HepG2 (cell line): ENCODE measurements around the gene SPATC1L. TPM values are rescaled to one million over a fixed set of nuclear protein-coding genes. Genes with fewer than 3 reads are reported as not detected.
A peak's percentile ranks its signal among the peaks of the same experiment; 100 is the strongest.

Source experiments
- ATAC-seq: fragments of 200-7000 bp; cut with Tn5 transposase; 3 replicates; pipeline ENCODE4 v1.9.1; 2020; ENCODE audit warnings: mild to moderate bottlenecking, moderate library complexity
- BruUV-seq: library from RNA; stranded (reverse); fragments of 400-500 nt; replicated peaks from 2 replicates; lab custom pipeline; 2021; lab: Mats Ljungman, UMichigan
- CTCF ChIA-PET: fragments of 300-600 bp; formaldehyde crosslinking; extraction: SDS; loops from one replicate; lab custom pipeline; 2021; ENCODE audit warnings: low total read pairs, inconsistent platforms, low intra/inter-chr PET ratio; lab: Yijun Ruan, JAX
- POLR2A ChIA-PET: fragments of 350-600 bp; sonication (Branson Sonifier 250); formaldehyde crosslinking; loops from one replicate; lab custom pipeline; 2020; ENCODE audit warnings: antibody characterized with exemption, inconsistent platforms; lab: Yijun Ruan, JAX
- DNase-seq: peaks from one replicate; pipeline ENCODE4 v3.0.0-alpha.2; 2015; ENCODE audit warnings: low spot score
- FAIRE-seq: peaks from 3 replicates; lab custom pipeline; 2011; peaks lifted over from hg19 to GRCh38; lab: Jason Lieb, UNC
- H2AFZ ChIP-seq: one replicate; pipeline ENCODE4 v1.6.1; 2011; ENCODE audit warnings: low read length, inconsistent platforms
- H3K27ac ChIP-seq: fragments of 300-600 bp; 3 replicates; pipeline ENCODE4 v1.8.0; 2011; ENCODE audit warnings: mixed run types, mild to moderate bottlenecking, mixed read lengths, low read length, inconsistent platforms; ENCODE audit not compliant: insufficient read depth; ENCODE audit errors: extremely low read length
- H3K27me3 ChIP-seq, 2 experiments: fragments of 200-600 bp in 1 of 2; 2 replicates in 1 of 2; 3 replicates in 1 of 2; pipeline versions ENCODE4 v1.6.0 to v1.8.0; 2011; ENCODE audit warnings: low read length in 2 of 2, mild to moderate bottlenecking in 2 of 2, moderate library complexity in 2 of 2, inconsistent platforms in 1 of 2; ENCODE audit not compliant: insufficient read depth in 2 of 2, control insufficient read depth in 1 of 2
- H3K36me3 ChIP-seq, 2 experiments: fragments of 200-600 bp in 1 of 2; replicated peaks in 1 of 2; 2 replicates in 1 of 2; 3 replicates in 1 of 2; pipeline versions ENCODE4 v1.5.1 to v1.8.0; 2011; ENCODE audit warnings: low read length in 2 of 2, inconsistent platforms in 1 of 2; ENCODE audit not compliant: insufficient read depth in 2 of 2, control insufficient read depth in 1 of 2
- H3K4me1 ChIP-seq: 2 replicates; pipeline ENCODE4 v1.5.1; 2012; ENCODE audit warnings: low read length, inconsistent platforms; ENCODE audit not compliant: insufficient read depth
- H3K4me2 ChIP-seq: 2 replicates; pipeline ENCODE4 v1.6.0; 2011; ENCODE audit warnings: low read depth, low read length, inconsistent platforms
- H3K4me3 ChIP-seq, 3 experiments: fragments of 200-600 bp in 1 of 3; sonication (generic), shearing (Covaris generic) in 1 of 3; replicated peaks in 1 of 3; 2 replicates each; pipeline ENCODE4 v1.5.1; 2011 to 2016; ENCODE audit warnings: low read length in 3 of 3, inconsistent platforms in 2 of 3, low read depth in 2 of 3, mild to moderate bottlenecking in 2 of 3, control low read depth in 1 of 3, mixed read lengths in 1 of 3; ENCODE audit not compliant: insufficient read depth in 1 of 3
- H3K79me2 ChIP-seq: one replicate; pipeline ENCODE4 v1.6.1; 2011; ENCODE audit warnings: low read length, inconsistent platforms; ENCODE audit not compliant: insufficient read depth
- H3K9ac ChIP-seq: 2 replicates; pipeline ENCODE4 v1.6.0; 2011; ENCODE audit warnings: mild to moderate bottlenecking, low read depth, low read length, inconsistent platforms; ENCODE audit not compliant: insufficient read depth
- H3K9me3 ChIP-seq: 2 replicates; pipeline ENCODE4 v1.5.1; 2012; ENCODE audit warnings: mild to moderate bottlenecking, low read length
- H4K20me1 ChIP-seq: 2 replicates; pipeline ENCODE4 v1.6.0; 2011; ENCODE audit warnings: inconsistent platforms, mild to moderate bottlenecking, low read length, moderate library complexity; ENCODE audit not compliant: insufficient read depth
- BRCA1 ChIP-seq: sonication (generic); formaldehyde crosslinking; IDR thresholded peaks from 2 replicates; pipeline ENCODE4 v1.4.0; 2020; ENCODE audit warnings: missing genetic modification reagents
- HCFC1 ChIP-seq: fragments of 150-350 bp; IDR thresholded peaks from 2 replicates; pipeline ENCODE4 v1.6.1; 2014; ENCODE audit warnings: low read depth, low read length
- HDAC1 ChIP-seq: sonication (generic); formaldehyde crosslinking; IDR thresholded peaks from 2 replicates; pipeline ENCODE4 v1.5.1; 2020; ENCODE audit warnings: mild to moderate bottlenecking, missing genetic modification reagents
- HNRNPLL ChIP-seq: fragments of 200-400 bp; formaldehyde crosslinking; IDR thresholded peaks from 2 replicates; pipeline ENCODE4 v1.6.1; 2017; ENCODE audit warnings: mild to moderate bottlenecking, low read depth, low read length; ENCODE audit not compliant: poor library complexity, severe bottlenecking
- HOXA5 ChIP-seq: sonication (generic); formaldehyde crosslinking; IDR thresholded peaks from 2 replicates; pipeline ENCODE4 v1.4.0; 2020; ENCODE audit warnings: missing genetic modification reagents
- MED1 ChIP-seq: sonication (generic); formaldehyde crosslinking; IDR thresholded peaks from 2 replicates; pipeline ENCODE4 v1.4.0; 2020; ENCODE audit warnings: missing genetic modification reagents
- MTA3 ChIP-seq: sonication (generic); formaldehyde crosslinking; IDR thresholded peaks from 2 replicates; pipeline ENCODE4 v1.4.0; 2020; ENCODE audit warnings: missing genetic modification reagents
- RARG ChIP-seq: sonication (generic); formaldehyde crosslinking; IDR thresholded peaks from 2 replicates; pipeline ENCODE4 v1.4.0; 2020; ENCODE audit warnings: low read depth, mild to moderate bottlenecking, missing genetic modification reagents
- SAP130 ChIP-seq: IDR thresholded peaks from 2 replicates; pipeline ENCODE4 v1.6.1; 2016; ENCODE audit warnings: low read depth
- XRCC5 ChIP-seq: fragments of 200-400 bp; formaldehyde crosslinking; optimal IDR thresholded peaks from 2 replicates; pipeline ENCODE3; 2017; ENCODE audit warnings: mild to moderate bottlenecking, low read length
- ZNF207 ChIP-seq: fragments of 450-650 bp; IDR thresholded peaks from 2 replicates; pipeline ENCODE4 v1.6.1; 2016; ENCODE audit warnings: antibody characterized with exemption, borderline replicate concordance
- ZNF260 ChIP-seq: sonication (generic); formaldehyde crosslinking; IDR thresholded peaks from 2 replicates; pipeline ENCODE4 v1.4.0; 2020; ENCODE audit warnings: missing genetic modification reagents, low read depth, mild to moderate bottlenecking, borderline replicate concordance
- ZNF451 ChIP-seq: sonication (generic); formaldehyde crosslinking; IDR thresholded peaks from 2 replicates; pipeline ENCODE4 v1.5.0; 2020; ENCODE audit warnings: mild to moderate bottlenecking, missing genetic modification reagents
- ZNF496 ChIP-seq: sonication (generic); formaldehyde crosslinking; IDR thresholded peaks from 2 replicates; pipeline ENCODE4 v1.8.1; 2023; ENCODE audit warnings: mild to moderate bottlenecking, moderate library complexity, missing genetic modification reagents; ENCODE audit not compliant: insufficient replicate concordance
- ZNF615 ChIP-seq: sonication (generic); formaldehyde crosslinking; IDR thresholded peaks from 2 replicates; pipeline ENCODE4 v1.5.0; 2020; ENCODE audit warnings: mild to moderate bottlenecking, missing genetic modification reagents, borderline replicate concordance
- ZSCAN25 ChIP-seq: sonication (generic); formaldehyde crosslinking; IDR thresholded peaks from 2 replicates; pipeline ENCODE4 v1.8.0; 2022; ENCODE audit warnings: mild to moderate bottlenecking, missing genetic modification reagents
- WGBS: methylation state at CpG from one replicate; pipeline ENCODE4 v1.1.6; 2017; ENCODE audit warnings: low lambda C conversion rate; 5-methylcytosine and 5-hydroxymethylcytosine counted together
- in situ Hi-C: cut with HindIII; loops from 2 replicates; pipeline ENCODE4 v1.10.0; 2017; ENCODE audit warnings: low pct_unique_long_range_greater_than_20kb; ENCODE audit not compliant: extremely low pct_ligation_motif_present
- intact Hi-C: fragments of 100-400 bp; cut with micrococcal nuclease; formaldehyde crosslinking; loops from one replicate; pipeline ENCODE4 v1.10.0; 2022; ENCODE audit not compliant: unreplicated experiment
- polyA plus RNA-seq, 8 experiments: library from polyadenylated mRNA; depleted of rRNA in 3 of 8; stranded (reverse) in 7 of 8; unstranded in 1 of 8; fragments of >200 nt; fragmentation: Illumina TruSeq in 4 of 8; extraction: Trizol in 4 of 8; gene quantifications; 2 replicates each; pipeline versions ENCODE4 v1.2.1 to v1.2.3, GENCODE V29; 2011 to 2016; ENCODE audit warnings: low read depth in 4 of 8, missing spikeins in 1 of 8, mixed read lengths in 1 of 8; ENCODE audit not compliant: insufficient read depth in 1 of 8
- total RNA-seq, 5 experiments: library from RNA; depleted of rRNA; stranded (reverse); fragments of >200 nt; fragmentation: Illumina TruSeq; extraction: Trizol; gene quantifications; 2 replicates each; pipeline ENCODE4 v1.2.3, GENCODE V29; 2016; ENCODE audit warnings: low read depth in 1 of 5
- TF ChIP-seq, protein P1 (sequence below): sonication (generic); formaldehyde crosslinking; IDR thresholded peaks from 2 replicates; pipeline ENCODE4 v1.5.0; 2020; ENCODE audit warnings: mild to moderate bottlenecking, missing genetic modification reagents, moderate library complexity
- TF ChIP-seq, protein P2 (sequence below), 2 experiments: sonication (generic) in 1 of 2; formaldehyde crosslinking in 1 of 2; IDR thresholded peaks; 2 replicates each; pipeline versions ENCODE4 v1.5.1 to v1.6.1; 2011 to 2020; ENCODE audit warnings: borderline replicate concordance in 1 of 2, low read depth in 1 of 2, low read length in 1 of 2, mild to moderate bottlenecking in 1 of 2, missing genetic modification reagents in 1 of 2, moderate library complexity in 1 of 2
- TF ChIP-seq, protein P3 (sequence below): sonication (generic); formaldehyde crosslinking; IDR thresholded peaks from 2 replicates; pipeline ENCODE4 v1.4.0; 2020; ENCODE audit warnings: missing genetic modification reagents

The SPATC1L gene
- total and polyA plus RNA-seq, 2 of the 13 experiments (the other 11 are each of a cell fraction or from before 2014, with no cell fraction given): 1.4 to 3.3 TPM

DNA sequence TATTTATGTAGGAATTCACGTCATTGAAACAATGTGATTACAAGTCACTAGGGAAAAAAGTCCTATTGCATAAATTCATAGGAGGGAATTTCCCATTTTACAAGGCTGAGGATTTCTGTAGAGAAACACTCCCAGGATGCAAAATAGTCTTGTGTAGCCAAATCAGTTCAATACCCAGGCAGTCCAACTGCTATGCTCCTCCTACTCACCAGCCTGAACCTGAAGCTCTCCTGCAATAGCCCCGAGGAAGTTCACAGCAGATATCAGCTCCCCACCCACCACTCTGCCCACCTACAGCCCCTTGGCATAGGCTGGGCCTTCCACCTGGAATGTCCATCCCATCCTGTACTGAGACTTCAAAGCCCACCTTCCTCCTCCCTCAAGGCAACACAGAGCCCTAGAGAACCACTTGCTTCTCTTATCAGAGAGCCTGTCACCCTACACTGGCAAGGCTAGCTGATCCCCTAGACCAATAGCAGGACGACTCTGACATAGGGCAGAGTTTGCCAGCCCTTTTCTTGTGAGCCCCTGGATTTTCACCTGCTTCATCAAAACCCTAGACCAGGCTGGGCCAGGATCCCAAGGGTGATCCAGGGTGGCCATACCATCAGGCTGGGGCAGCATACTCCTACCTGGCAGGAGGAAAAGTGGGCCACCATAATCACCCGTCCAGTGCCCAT lies 42.8 kb upstream of the SPATC1L start:
- H3K27me3 ChIP-seq: no peaks in the 10 kb centered on the region
- in situ Hi-C loops (loop anchor here (5.0 kb wide), 1 partner anchor 255 kb away; no protein-coding TSS in a partner anchor), intact Hi-C loops (loop anchor here (5.0 to 10.0 kb wide), 2 partner anchors 58 to 70 kb away; partner anchors contain the start of genes FTCD, MCM3AP and YBEY)
- peaks cover 36% of the 10 kb centered on the region for H4K20me1 ChIP-seq
- ATAC-seq (peak; percentile 45), DNase-seq (no peak), FAIRE-seq (no peak)
- H3K9ac ChIP-seq: peak overlapping the region; percentile 81
- BruUV-seq: no TSS peak
- ChIA-PET POLR2A (no interaction called here), CTCF (no interaction called here)
- H3K4me3 ChIP-seq: peak overlapping the region; percentile 91 to 99 (median 98)
- WGBS: 17% methylated on average over 4 of the region's 4 CpGs
- no peak overlapping the region for H2AFZ ChIP-seq
- H3K36me3 ChIP-seq: peaks cover 3 to 12% of the 10 kb centered on the region in 2 experiments
- peaks cover 75% of the 10 kb centered on the region for H3K79me2 ChIP-seq
- H3K27ac ChIP-seq: peak overlapping the region; percentile 64
- no peaks in the 10 kb centered on the region for H3K9me3 ChIP-seq
- peak overlapping the region; percentile 81 for H3K4me2 ChIP-seq
- H3K4me1 ChIP-seq: peaks cover 60% of the 10 kb centered on the region
- TF ChIP-seq XRCC5 (peak; percentile 26), HNRNPLL (no peak), RARG (CRISPR knock-in tag) (no peak), ZNF615 (CRISPR knock-in tag) (no peak), HDAC1 (CRISPR knock-in tag) (peak; percentile 46; the same call in 1 of the 2 replicates), ZNF260 (CRISPR knock-in tag) (no peak), ZSCAN25 (no peak), ZNF207 (no peak), ZNF451 (0 out of 2 replicates have a peak, but pooled peaks have one; percentile 3), HOXA5 (no peak), MED1 (CRISPR knock-in tag) (0 out of 2 replicates have a peak, but pooled peaks have one; percentile 21), MTA3 (CRISPR knock-in tag) (no peak), SAP130 (CRISPR knock-in tag) (peak; percentile 35), BRCA1 (CRISPR knock-in tag) (no peak), ZNF496 (CRISPR knock-in tag) (no peak), HCFC1 (no peak)
- TF ChIP-seq, protein P1, sequence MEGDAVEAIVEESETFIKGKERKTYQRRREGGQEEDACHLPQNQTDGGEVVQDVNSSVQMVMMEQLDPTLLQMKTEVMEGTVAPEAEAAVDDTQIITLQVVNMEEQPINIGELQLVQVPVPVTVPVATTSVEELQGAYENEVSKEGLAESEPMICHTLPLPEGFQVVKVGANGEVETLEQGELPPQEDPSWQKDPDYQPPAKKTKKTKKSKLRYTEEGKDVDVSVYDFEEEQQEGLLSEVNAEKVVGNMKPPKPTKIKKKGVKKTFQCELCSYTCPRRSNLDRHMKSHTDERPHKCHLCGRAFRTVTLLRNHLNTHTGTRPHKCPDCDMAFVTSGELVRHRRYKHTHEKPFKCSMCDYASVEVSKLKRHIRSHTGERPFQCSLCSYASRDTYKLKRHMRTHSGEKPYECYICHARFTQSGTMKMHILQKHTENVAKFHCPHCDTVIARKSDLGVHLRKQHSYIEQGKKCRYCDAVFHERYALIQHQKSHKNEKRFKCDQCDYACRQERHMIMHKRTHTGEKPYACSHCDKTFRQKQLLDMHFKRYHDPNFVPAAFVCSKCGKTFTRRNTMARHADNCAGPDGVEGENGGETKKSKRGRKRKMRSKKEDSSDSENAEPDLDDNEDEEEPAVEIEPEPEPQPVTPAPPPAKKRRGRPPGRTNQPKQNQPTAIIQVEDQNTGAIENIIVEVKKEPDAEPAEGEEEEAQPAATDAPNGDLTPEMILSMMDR (CRISPR knock-in tag): no peak
- TF ChIP-seq, protein P2, sequence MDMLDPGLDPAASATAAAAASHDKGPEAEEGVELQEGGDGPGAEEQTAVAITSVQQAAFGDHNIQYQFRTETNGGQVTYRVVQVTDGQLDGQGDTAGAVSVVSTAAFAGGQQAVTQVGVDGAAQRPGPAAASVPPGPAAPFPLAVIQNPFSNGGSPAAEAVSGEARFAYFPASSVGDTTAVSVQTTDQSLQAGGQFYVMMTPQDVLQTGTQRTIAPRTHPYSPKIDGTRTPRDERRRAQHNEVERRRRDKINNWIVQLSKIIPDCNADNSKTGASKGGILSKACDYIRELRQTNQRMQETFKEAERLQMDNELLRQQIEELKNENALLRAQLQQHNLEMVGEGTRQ (IDR thresholded peaks at IDR 0.05; ENCODE audit: low read depth, low read length): no peak
- TF ChIP-seq, protein P2 (CRISPR knock-in tag; IDR thresholded peaks at IDR 0.05; ENCODE audit: borderline replicate concordance): no peak
- TF ChIP-seq, protein P3, sequence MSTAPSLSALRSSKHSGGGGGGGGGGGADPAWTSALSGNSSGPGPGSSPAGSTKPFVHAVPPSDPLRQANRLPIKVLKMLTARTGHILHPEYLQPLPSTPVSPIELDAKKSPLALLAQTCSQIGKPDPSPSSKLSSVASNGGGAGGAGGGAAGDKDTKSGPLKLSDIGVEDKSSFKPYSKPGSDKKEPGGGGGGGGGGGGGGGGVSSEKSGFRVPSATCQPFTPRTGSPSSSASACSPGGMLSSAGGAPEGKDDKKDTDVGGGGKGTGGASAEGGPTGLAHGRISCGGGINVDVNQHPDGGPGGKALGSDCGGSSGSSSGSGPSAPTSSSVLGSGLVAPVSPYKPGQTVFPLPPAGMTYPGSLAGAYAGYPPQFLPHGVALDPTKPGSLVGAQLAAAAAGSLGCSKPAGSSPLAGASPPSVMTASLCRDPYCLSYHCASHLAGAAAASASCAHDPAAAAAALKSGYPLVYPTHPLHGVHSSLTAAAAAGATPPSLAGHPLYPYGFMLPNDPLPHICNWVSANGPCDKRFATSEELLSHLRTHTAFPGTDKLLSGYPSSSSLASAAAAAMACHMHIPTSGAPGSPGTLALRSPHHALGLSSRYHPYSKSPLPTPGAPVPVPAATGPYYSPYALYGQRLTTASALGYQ (CRISPR knock-in tag): no peak
